ENCODE measurements around the gene KYAT1.
A peak's percentile ranks its signal among the peaks of the same experiment; 100 is the strongest.

The KYAT1 gene

DNA sequence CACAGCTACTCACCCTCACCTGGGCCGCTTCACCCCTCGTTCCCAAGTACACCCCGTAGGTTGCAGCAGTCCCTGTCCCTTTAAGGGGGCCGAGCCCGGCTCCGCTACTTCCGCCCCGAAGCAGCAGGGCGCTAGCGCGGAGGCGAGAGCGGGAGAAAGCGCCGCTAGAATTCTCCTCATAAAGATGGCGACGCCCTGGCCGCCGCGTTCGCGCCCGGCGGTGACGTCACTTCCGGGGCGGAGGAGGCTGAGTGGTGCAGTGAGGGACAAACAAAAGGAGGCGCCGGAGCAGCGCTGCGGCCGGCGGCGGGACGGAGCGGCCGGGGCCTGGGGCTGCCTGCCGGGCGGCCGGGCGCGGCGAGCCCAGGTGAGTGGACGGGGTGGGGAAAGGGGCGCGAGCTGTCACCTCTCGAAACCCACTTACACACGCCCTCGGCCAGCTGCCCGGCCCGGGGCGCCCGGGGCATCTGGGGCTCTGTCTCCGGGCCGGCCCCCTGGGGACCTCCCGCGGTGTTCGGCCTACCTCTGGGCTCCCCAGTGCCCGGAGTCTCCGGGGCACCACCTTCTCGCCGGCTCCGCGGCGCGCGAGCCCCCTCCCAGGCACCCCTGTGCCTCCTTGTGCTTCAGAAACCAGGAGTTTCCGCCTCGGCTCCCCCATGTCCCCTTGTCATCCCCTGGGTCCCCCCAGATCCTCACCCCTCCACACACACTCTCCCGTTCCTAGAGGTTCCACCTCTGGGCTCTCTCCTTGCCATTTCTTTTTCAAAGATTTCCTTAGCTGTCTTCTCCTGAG, at the start of gene KYAT1, which contains the start of gene LRRC8A:
Gene KYAT1 (minus strand): TSS at position 67 of the 793 bp plus-strand sequence. CDS start 36,545 bp downstream, outside the sequence.
Gene LRRC8A (plus strand): TSS at position 250 of the 793 bp plus-strand sequence. CDS start 25,032 bp downstream, outside the sequence.
- peak; percentile 98 to 99 for DNase-seq (ENCODE audit: low read depth in 2 of 2)

DNA sequence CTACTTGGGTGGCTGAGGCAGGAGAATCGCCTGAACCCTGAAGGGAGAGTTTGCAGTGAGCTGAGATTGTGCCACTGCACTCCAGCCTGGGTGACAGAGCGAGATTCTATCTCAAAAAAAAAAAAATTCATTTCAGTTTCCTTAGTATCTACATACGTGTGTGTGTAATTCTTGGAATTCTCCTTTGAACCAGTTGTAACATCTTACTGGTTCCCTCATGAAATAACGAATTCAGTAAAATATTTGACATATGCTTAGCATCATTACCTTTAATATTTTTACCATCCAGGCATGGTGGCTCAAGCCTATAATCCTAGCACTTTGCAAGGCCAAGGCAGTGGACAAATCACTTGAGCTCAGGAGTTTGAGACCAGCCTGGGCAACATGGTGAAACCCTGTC, 47.8 kb upstream of the KYAT1 start:
- no peak for DNase-seq (ENCODE audit: low read depth in 2 of 2)

DNA sequence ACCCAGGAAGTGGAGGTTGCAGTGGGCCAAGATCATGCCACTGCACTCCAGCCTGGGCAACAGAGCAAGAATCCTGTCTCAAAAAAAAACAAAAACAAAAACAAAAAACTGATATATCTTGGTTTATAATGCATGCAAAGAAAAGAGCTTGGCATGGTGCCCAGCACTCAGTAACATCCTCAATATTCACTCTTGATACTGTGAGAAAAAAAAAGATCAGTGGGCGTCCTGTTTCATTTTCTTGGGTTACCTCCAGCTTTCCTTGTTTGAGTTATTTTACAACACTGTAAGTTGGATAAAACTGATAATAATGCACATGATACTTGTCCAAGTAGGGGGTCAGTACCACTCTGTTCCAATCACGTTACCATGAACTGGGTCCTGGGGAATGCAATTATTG, 46.9 kb upstream of the KYAT1 start:
- no peak for DNase-seq (ENCODE audit: low read depth in 2 of 2)

DNA sequence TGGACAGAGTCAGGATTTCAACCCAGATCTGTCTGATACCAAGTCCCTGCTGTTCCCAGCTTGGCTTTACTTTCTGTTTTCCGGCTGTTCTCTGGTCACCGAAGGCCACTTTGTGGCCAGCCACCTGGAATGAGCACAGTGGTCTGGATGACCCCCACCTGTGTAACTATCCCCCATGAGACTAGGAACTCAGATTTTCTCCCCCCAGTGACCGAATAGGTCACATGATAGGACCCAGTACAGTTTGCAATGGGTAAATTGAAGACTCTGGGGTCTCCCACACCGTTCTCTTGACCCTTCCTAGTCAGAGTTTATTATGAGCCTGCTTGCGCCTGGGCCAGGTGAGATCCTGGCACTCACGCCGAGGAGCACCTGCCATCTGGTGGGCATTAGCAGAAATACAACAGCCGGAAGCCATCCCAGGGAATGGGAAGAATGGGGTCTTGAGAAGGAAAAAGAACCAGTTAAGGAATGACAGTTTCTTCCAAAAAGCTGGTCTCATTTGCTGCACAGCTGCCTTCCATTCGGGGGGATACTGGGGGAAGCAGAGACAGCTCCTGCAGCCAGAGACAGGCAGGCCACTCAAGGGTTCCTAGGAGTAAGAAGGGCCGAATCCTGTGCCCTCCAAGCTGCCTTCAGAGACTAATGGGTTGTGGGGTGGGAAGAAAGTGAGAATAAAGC, 46.1 kb upstream of the KYAT1 start:
- DNase-seq (ENCODE audit: low read depth in 2 of 2), result no peak

DNA sequence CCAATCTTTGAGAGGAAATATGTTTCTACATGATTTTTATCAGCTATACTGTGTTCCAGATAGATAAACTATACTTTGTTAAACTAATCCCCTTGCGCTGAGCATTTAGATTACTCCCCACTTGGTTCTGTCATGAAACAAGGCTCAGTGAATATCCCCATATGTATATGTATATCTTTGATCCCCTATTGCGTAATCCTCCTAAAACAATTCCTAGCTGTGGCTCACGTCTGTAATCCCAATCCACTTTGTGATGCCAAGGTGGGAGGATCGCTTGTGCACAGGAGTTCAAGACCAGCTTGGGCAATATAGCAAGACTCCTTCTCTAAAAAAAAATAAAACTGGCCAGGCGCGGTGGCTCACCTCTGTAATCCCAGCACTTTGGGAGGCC, 41.7 kb upstream of the KYAT1 start:
- no peak for DNase-seq (ENCODE audit: low read depth in 2 of 2)

DNA sequence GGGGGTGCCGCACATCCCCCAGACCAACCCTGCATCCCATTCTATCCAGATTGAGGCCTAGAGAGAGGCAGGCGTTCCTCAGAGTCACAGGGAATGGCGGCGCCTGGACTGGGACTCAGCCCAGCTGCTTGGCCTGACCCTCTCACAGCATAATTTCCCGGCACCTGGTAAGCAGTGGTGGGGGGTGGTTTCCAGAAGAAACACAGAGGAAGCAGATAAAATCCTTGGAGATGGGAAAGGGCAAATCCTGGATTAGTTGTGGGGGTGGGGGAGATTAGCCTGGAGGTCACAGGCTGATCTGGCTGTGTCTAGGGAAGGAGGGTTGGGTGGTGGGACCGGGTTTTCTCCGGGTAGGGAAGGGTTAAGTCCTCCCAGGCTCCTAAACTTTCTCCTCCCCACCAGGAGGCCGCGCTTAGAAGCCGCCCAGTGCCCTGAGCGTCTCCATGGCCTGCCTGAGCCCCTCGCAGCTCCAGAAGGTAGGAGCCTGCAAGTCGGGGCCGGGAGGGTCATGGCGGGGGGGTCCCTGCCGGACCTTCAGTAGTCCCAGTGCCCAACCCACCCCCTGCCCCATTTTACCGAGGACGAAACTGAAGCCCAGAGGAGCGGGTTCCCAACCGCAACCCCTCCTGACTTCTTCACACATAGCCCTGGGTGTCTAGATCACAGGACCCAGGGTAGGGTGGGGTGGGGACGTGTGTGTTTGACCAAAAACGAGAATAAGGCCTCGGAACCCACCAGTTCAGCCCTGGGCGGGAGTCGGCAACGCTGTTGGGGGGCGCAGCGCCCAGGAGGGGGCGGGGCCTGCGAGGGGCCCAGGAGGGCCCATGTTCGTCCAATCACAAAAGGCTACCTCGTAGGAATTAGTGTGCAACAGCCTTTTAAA, 40.4 kb upstream of the KYAT1 start:
- no peak for DNase-seq (ENCODE audit: low read depth in 2 of 2)

DNA sequence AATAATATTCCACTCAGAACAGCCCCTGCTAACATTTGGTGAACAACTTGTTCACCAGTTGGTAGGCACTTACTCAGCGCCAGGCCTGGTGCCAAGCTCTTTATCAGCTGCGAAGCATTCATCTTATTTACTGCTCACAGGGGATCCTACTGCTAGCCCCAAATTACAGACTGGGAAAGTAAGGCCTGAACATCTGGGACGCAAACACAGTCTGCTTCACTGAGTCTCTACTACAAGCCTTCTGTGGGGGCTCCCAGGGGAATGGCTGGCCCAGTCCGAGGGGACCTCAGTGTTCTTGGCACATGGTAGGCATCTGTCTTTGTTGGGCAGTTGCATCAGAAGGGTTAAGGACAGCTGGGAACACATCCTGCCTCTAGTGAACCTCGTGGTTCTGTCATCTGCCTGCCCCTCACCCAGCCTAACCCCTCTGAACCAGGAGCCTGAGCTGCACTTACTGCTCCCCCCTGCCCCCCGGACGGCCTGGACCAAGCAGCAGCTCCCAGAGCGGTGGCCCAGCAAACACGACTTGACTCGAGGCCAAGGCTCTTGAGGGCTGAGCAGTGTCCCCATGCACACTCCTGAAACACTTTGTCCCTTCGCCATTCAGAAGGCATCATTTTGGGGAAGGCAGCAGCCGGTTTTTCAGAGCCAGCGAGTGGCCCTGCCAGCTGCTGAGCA, 38.8 kb upstream of the KYAT1 start, which contains the start of gene PHYHD1:
Gene PHYHD1 (plus strand): TSS at position 602 of the 678 bp plus-strand sequence. CDS start 1,342 bp downstream, outside the sequence.
- no peak for DNase-seq (ENCODE audit: low read depth in 2 of 2)

DNA sequence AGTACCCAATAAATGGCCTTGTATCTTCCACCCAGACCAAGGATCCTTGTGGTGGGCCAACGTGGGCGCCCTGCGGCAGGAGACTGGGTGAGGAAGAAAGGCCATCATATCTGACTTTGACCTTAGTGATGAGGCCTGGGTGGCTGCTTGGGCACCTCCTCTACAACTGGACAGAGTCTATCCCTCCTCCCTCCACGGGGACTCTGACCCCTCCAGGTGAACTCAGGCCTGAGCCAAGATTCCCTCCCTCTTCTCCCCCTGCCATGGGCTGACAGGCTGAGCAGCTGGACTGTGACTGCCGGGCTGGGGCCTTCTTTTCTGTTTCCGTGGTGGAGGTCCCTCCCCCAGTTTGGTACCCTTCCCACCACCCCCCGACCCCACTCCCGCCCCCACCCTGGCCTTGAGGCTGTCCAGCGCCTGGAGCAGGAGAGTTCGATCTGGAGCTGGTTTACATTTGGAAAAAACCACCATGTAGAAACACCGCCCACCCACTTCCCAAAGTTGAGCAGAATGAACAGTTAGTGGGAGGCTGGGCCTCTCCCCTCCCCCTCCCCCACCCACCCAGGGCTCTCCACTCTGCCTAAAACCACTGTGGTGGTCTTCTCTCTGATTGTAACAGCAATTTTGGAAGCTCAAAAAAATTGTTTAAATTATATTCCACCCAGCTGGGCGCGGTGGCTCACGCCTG, 37.8 kb upstream of the KYAT1 start:
- DNase-seq (ENCODE audit: low read depth in 2 of 2), result no peak

DNA sequence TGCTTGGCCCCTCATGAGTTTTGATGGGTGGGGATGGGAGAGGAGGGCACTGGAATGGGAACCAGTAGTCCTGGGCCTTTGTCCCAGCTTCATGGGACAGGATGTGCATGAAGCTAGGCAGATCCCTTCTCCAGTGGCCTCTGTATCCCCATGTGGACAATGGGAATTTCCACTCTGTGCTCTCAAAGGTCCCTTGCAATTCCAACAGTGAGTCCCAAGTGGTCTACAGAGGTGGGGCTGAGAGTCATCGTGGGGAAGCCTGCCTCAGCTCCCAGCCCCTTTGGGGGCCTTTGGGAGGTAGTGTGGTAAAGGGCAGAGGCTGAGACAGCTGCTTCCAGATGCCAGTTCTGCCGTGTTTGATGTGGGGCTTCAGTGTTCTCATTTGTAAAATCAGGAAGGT, 37.2 kb upstream of the KYAT1 start:
- DNase-seq (ENCODE audit: low read depth in 2 of 2), result no peak

DNA sequence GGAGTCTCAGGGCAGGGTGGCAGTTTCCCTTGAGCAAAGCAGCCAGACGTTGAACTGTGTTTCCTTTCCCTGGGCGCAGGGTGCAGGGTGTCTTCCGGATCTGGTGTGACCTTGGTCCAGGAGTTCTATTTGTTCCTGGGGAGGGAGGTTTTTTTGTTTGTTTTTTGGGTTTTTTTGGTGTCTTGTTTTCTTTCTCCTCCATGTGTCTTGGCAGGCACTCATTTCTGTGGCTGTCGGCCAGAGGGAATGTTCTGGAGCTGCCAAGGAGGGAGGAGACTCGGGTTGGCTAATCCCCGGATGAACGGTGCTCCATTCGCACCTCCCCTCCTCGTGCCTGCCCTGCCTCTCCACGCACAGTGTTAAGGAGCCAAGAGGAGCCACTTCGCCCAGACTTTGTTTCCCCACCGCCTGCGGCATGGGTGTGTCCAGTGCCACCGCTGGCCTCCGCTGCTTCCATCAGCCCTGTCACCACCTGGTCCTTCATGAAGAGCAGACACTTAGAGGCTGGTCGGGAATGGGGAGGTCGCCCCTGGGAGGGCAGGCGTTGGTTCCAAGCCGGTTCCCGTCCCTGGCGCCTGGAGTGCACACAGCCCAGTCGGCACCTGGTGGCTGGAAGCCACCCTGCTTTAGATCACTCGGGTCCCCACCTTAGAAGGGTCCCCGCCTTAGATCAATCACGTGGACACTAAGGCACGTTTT, 35.5 kb upstream of the KYAT1 start:
- DNase-seq (ENCODE audit: low read depth in 2 of 2), result no peak

DNA sequence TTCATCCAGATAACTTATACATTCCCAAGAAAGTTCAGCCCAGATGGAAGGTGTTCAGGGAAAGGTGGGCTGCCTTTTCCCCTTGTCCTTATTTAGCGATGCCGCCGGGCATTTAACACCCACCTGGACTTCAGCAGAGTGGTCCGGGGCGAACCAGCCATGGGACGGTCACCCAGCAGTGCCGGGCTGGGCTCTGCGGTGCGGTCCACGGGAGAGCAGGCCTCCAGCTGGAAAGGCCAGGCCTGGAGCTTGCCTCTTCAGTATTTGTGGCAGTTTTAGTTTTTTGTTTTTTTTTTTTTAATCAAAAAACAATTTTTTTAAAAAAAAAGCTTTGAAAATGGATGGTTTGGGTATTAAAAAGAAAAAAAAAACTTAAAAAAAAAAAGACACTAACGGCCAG, 35.0 kb upstream of the KYAT1 start:
- DNase-seq (ENCODE audit: low read depth in 2 of 2), result no peak

DNA sequence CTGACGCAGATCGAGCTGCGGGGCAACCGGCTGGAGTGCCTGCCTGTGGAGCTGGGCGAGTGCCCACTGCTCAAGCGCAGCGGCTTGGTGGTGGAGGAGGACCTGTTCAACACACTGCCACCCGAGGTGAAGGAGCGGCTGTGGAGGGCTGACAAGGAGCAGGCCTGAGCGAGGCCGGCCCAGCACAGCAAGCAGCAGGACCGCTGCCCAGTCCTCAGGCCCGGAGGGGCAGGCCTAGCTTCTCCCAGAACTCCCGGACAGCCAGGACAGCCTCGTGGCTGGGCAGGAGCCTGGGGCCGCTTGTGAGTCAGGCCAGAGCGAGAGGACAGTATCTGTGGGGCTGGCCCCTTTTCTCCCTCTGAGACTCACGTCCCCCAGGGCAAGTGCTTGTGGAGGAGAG, 34.5 kb upstream of the KYAT1 start:
- no peak for DNase-seq (ENCODE audit: low read depth in 2 of 2)

DNA sequence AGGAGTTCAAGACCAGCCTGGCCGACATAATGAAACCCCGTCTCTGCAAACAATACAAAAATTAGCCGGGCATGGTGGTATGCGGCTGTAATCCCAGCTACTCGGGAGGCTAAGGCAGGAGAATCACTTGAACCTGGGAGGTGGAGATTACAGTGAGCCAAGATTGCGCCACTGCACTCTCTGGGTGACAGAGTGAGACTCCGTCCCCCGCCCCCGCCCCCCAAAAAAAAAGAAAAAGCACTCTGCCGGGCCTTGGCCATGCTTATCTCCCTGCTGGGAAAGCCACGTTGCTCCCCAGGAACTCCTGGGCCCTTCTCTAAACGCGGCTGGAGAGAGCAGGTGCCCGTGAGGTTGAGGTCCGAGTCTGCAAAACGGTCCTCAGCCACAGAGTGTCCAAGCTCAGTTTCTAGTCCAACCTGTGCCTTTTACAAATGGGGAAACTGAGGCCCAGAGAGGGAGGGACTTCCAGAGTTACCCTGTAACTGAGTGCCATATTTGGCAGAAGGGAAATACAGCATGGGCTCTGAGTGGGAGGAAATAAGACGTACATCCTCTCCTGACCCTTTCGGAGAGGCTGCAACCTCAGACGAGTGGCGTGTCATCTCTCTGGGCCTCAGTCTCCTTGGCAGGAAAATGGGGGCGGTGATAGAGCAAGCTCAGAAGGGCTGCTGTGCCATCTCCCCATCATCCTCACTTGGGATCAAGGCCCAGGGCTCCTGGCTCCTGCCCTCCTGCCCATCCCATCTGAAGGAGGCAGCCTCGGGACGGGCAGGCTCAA, 32.4 kb upstream of the KYAT1 start:
- no peak for DNase-seq (ENCODE audit: low read depth in 2 of 2)

DNA sequence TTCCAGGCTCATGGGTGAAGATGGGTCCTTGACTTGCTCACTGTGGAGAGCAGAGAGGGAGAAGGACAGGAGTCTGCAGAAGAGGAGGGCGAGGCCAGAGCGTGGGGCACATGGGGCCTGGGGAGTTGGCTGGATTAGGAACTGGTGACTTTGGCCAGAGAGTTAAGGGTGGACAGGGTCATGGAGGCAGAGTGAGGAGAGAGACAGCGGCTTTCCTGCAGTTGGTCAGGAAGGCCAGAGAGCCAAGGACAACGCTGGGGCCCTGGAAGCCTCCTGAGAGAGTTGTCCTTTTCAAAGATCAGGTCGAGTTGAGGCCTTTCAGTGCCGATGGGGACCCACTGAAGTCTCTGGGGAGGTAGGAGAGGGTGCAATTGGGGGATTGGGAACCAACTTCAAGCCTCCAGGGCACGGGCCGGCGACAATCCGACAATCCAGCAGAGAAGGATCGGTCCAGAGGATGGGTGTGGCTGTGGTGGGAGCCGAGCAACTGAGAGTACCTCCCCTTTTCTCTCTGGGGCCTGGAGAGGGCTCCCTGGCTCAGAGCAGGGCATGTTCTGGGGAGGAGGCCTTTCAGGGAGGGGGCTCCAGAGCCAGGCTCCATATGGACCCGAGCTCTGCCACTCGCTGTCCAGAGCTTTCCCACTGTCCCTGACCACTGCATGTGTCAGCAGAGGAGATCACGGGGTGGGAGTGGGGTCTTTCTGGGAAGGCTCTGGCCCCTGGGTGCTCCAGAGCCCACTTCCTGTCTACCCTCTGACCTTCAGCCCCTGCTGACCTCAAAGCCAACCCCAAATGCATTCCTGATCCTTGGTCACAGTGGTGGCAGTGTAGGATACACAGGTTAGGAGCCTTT, 31.5 kb upstream of the KYAT1 start:
- DNase-seq (ENCODE audit: low read depth in 2 of 2), result no peak

DNA sequence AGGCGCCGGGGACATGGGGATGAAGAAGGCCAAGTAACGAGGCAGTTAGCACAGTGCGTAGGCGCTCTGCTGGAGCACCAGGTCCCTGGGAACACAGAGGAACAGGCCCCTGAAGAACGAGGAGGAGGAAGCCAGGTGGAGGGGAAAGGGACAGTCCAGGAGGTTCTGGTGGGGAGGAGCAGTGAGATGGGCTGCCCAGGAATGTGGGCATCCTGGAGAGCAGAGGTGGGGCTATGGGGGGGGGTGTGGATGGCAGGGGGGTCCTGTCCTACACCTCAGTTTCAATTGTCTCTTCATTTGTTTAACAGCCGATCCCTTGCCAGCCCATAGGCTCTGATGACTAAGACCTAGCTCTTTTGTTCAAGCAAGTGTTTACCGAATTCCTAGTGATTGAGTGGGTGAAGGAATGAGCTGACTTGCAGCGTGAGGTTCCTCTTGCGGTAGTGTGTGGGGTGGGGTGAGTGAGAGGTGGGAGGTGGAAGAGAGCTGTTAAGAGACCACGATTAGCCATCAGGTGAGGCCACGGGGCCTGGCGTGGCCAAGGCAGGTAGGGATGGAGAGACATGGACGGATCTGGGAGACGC, 30.6 kb upstream of the KYAT1 start:
- no peak for DNase-seq (ENCODE audit: low read depth in 2 of 2)

DNA sequence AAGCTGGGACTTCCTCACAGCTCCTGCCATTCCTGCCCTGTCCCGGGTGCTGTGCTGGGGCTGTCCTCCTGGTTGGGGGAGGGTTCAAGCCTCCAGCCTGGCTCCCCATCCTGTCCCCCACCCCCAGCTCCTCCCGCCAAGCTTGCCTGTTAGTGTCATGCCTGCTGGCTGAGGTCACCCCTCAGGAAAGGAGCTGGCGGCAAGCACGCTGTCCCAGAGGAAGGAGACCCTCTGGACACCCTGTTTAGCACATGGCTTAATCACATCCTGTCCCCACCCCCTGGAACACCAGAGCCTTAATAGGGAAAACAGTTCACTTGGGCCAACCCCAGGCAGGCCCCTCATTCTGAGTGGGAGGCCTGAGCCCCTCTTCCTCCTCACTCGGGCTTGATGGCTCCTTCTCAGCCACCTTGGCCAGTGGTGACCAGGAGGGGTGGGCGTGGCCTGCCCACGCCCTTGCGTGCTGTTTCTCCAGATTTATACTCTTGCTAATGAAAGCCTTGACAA, 29.8 kb upstream of the KYAT1 start:
- DNase-seq (ENCODE audit: low read depth in 2 of 2), result no peak

DNA sequence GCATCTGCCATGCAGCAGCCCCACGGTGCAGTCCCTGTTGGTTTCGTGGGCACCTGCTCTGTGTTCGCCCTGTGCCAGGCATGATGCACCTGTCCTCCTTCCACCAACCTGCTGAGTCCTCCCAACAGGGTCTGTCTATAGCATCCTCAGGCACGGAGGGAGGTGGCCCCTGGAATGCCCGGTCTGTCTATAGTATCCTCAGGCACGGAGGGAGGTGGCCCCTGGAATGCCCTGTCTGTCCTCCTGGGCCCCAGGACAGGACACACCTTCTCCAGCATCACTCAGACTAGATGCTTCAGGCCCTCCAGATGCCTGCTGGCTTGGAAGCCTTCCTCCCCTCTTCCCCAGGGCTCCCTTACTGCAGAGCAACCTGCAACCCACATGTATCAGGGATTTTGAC, 29.2 kb upstream of the KYAT1 start:
- DNase-seq (ENCODE audit: low read depth in 2 of 2), result no peak

DNA sequence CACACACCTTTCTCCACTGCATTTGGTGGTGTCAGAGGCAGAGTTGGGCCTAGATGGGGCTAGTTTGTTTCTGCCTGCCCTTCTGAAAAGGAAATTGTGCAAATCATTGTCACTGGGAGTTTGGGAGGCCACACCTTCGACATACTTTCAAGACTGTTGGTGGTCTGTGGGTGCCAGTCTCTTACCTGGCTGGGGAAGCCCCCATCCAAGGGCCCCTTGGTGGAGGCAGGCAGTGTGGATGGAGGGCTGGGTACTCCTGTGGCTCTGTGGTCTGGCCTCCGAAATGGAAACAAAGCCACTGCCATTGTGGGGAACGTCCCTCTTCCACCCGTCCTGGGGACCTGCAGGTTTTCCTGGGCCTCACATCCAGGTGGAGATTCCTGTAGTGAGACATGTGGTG, 28.1 kb upstream of the KYAT1 start:
- no peak for DNase-seq (ENCODE audit: low read depth in 2 of 2)
